Thyroid gland (tissue), 4 donors: ENCODE data around the gene FFAR4.

Experiments
- POLR2A ChIP-seq, 2 donors: fragments of 450-650 bp; IDR thresholded peaks; one replicate each; pipeline ENCODE4 v1.6.1; 2017; ENCODE audit warnings: antibody characterized with exemption in 2 of 2, mild to moderate bottlenecking in 2 of 2, moderate library complexity in 1 of 2
- TF ChIP-seq, protein P1 (sequence below), 6 experiments: fragments of 200-600 bp in 3 of 6; fragments of 450-650 bp in 3 of 6; sonication (generic) in 3 of 6; IDR thresholded peaks; one replicate each; pipeline ENCODE4 v1.5.1; 2016 to 2019; ENCODE audit warnings: antibody characterized with exemption in 6 of 6, mild to moderate bottlenecking in 2 of 6, inconsistent platforms in 1 of 6, moderate library complexity in 1 of 6

DNA sequence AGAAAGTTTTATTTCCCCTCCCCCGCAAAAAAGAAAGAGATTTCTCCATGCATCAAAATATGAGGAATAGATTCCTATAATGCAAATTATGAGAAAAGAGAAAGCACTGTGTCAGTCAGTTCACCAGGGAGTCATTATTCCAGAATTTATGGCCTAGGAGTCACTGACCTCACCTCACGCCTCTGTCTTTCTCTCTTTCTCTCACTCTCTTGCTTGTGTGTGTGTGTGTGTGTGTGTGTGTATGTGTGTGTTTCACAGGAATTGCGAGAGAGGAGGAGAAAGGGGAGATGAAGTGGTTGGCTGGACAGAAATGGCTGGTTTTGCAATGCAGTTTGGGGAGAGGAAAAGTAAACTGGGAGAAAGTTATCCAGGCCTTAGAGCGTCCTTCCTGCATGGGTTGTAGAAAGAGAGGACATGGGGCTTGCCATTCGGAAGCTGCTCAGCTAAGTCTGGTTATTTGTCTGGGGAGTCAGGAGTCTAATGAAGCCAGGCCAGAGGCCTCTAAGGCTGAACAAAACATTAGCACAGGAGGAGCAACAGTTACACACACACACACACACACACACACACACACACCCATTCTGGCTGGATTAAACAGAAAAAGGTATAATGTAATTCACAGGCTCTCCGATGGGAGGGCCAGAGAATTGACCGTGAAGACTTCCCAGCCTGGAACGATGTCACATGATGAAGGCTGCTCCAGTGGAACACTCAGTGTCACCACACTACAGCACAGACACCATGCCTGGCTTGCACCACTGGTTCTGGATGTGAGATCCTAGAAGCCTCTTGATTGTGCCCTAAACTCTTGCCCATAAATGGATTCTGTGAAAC lies 12.8 kb upstream of the FFAR4 start:
- TF ChIP-seq, protein P1, sequence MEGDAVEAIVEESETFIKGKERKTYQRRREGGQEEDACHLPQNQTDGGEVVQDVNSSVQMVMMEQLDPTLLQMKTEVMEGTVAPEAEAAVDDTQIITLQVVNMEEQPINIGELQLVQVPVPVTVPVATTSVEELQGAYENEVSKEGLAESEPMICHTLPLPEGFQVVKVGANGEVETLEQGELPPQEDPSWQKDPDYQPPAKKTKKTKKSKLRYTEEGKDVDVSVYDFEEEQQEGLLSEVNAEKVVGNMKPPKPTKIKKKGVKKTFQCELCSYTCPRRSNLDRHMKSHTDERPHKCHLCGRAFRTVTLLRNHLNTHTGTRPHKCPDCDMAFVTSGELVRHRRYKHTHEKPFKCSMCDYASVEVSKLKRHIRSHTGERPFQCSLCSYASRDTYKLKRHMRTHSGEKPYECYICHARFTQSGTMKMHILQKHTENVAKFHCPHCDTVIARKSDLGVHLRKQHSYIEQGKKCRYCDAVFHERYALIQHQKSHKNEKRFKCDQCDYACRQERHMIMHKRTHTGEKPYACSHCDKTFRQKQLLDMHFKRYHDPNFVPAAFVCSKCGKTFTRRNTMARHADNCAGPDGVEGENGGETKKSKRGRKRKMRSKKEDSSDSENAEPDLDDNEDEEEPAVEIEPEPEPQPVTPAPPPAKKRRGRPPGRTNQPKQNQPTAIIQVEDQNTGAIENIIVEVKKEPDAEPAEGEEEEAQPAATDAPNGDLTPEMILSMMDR (IDR thresholded peaks at IDR 0.05), result no peak
- no peak for TF ChIP-seq POLR2A (IDR thresholded peaks at IDR 0.05)
